Transverse colon (tissue), 4 donors: ENCODE measurements around the gene TUG1.

ENCODE experiments used
- EP300 ChIP-seq: sonication (generic); formaldehyde crosslinking; IDR thresholded peaks from one replicate; pipeline ENCODE4 v1.6.1; 2017; ENCODE audit warnings: antibody characterized with exemption, low read depth
- POLR2A ChIP-seq: fragments of 450-650 bp; IDR thresholded peaks from one replicate; pipeline ENCODE4 v1.6.1; 2016; ENCODE audit warnings: antibody characterized with exemption, mild to moderate bottlenecking, moderate library complexity
- POLR2AphosphoS5 ChIP-seq, 3 donors: sonication (generic); formaldehyde crosslinking; IDR thresholded peaks; one replicate each; pipeline ENCODE4 v1.6.1; 2016; ENCODE audit warnings: antibody characterized with exemption in 3 of 3
- TF ChIP-seq, protein P1 (sequence below), 5 experiments: fragments of 200-600 bp in 3 of 5; fragments of 450-650 bp in 2 of 5; sonication (generic) in 3 of 5; IDR thresholded peaks; 1 replicate in 2 of 5; 2 replicates in 3 of 5; pipeline ENCODE4 v1.5.1; 2016 to 2017; ENCODE audit warnings: antibody characterized with exemption in 5 of 5, inconsistent platforms in 3 of 5, mild to moderate bottlenecking in 2 of 5, moderate library complexity in 1 of 5

DNA sequence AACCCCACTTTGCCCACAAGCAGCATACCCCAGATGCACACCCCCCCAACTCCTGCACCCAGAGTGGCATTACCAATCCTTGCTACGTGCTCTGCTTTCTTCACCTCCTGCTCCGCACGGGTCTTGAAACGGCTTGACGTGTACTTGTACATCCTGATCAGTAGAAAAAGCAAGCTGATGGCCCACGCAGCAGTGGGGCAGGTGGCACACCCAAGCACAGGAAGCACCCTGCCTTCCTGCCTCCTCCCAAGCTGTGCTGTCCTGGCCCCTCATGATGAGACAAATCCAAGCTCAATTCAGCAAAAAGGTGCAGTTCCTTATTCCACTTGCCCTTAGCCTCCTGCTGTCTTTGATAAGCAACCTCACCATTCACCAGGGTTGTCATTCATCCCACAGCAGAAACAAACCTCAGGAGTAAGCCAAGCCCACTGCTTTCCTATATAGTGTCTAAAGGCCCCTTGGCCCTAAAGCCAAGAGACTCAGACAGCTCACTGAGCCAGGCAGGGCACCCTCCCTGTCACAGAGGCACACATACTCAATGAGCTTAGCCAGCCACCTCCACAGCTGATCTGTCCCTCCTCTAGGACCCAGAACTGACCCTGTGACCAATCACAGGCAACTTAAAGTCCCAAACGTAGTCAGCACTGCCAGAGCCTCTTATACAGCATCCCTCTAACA, 28.2 kb upstream of the TUG1 start:
- TF ChIP-seq POLR2A (no peak), POLR2AphosphoS5 (IDR thresholded peaks at IDR 0.05) (no peak), EP300 (no peak)
- TF ChIP-seq, protein P1, sequence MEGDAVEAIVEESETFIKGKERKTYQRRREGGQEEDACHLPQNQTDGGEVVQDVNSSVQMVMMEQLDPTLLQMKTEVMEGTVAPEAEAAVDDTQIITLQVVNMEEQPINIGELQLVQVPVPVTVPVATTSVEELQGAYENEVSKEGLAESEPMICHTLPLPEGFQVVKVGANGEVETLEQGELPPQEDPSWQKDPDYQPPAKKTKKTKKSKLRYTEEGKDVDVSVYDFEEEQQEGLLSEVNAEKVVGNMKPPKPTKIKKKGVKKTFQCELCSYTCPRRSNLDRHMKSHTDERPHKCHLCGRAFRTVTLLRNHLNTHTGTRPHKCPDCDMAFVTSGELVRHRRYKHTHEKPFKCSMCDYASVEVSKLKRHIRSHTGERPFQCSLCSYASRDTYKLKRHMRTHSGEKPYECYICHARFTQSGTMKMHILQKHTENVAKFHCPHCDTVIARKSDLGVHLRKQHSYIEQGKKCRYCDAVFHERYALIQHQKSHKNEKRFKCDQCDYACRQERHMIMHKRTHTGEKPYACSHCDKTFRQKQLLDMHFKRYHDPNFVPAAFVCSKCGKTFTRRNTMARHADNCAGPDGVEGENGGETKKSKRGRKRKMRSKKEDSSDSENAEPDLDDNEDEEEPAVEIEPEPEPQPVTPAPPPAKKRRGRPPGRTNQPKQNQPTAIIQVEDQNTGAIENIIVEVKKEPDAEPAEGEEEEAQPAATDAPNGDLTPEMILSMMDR (IDR thresholded peaks at IDR 0.05) = no peak
